Pancreas (tissue), 10 donors: ENCODE data around the gene FRMD4A. TPM values are rescaled to one million over a fixed set of nuclear protein-coding genes. Genes with fewer than 3 reads are reported as not detected.

ENCODE experiments used
- ATAC-seq, 4 donors: fragments of 200-7000 bp; cut with Tn5 transposase; one replicate each; pipeline versions ENCODE4 v1.8.0 to v1.9.1; 2020; ENCODE audit warnings: mild to moderate bottlenecking in 4 of 4, moderate library complexity in 4 of 4
- DNase-seq, 6 donors: peaks; one replicate each; pipeline ENCODE4 v3.0.0-alpha.2; 2020
- FAIRE-seq: peaks from 2 replicates; lab custom pipeline; 2012; peaks lifted over from hg19 to GRCh38; lab: Jason Lieb, UNC
- H3K27ac ChIP-seq, 4 donors: fragments of 200-600 bp; sonication (generic); 1 replicate in 3 of 4; 2 replicates in 1 of 4; pipeline versions ENCODE4 v1.5.0 to v1.8.0; 2020
- H3K27me3 ChIP-seq, 4 donors: fragments of 200-600 bp; one replicate each; pipeline ENCODE4 v1.8.0; 2021
- H3K36me3 ChIP-seq, 3 donors: fragments of 200-600 bp; sonication (generic) in 1 of 3; one replicate each; pipeline versions ENCODE4 v1.5.0 to v1.8.0; 2020 to 2021
- H3K4me1 ChIP-seq, 3 donors: fragments of 200-600 bp; one replicate each; pipeline ENCODE4 v1.8.0; 2021
- H3K4me3 ChIP-seq, 4 donors: fragments of 200-600 bp; sonication (generic) in 2 of 4; one replicate each; pipeline versions ENCODE4 v1.5.0 to v1.8.0; 2020 to 2021
- H3K9me3 ChIP-seq, 4 donors: fragments of 200-600 bp; one replicate each; pipeline ENCODE4 v1.8.0; 2021
- WGBS, 2 donors: extraction: QIAGEN DNeasy Blood & Tissue Kit; methylation state at CpG; one replicate each; pipeline ENCODE4 v1.1.7; 2013; 5-methylcytosine and 5-hydroxymethylcytosine counted together
- intact Hi-C, 3 donors: fragments of 100-400 bp; cut with DNase I; formaldehyde crosslinking; loops; one replicate each; pipeline versions ENCODE4 v1.11.1 to v1.14.2; 2022
- polyA plus RNA-seq, 2 donors: library from polyadenylated mRNA; stranded (reverse); fragments of 200-250 nt; gene quantifications; one replicate each; pipeline ENCODE4 v1.2.3, GENCODE V29; 2013
- total RNA-seq, 6 donors: library from RNA; stranded (reverse); fragmentation: NEBNext Ultra II Directional in 4 of 6; extraction: Animal tissue kit (Norgen Biotek cat#: 25700) in 4 of 6; gene quantifications; one replicate each; pipeline versions ENCODE4 v1.2.1 to v1.2.4, GENCODE V29; 2021 to 2023
- TF ChIP-seq, protein P1 (sequence below), 4 donors: fragments of 200-600 bp; sonication (generic) in 3 of 4; IDR thresholded peaks; one replicate each; pipeline versions ENCODE4 v1.5.0 to v1.8.0; 2021; ENCODE audit warnings: antibody characterized with exemption in 4 of 4
- donor health status: healthy with polysubstance abuse.
- donor health status: DM: no; HTN: no; CAD: no; lungs with moderate emphysema.
- donor health status: DM: no; HTN: no; CAD: no.
- donor health status: control.
- donor health status: control.
- donor health status: Bipolar disorder and iron deficiency.
- donor health status: DM: yes; HTN: yes; CAD: no.
- donor health status: DM: no; HTN: no; CAD: no.
- donor health status: DM: no; HTN: no; CAD: no.
- donor health status: DM: yes; HTN: yes; CAD: no.

The FRMD4A gene
- total and polyA plus RNA-seq, 8 donors, result 13.5 to 27.5 (median 18.7) TPM

DNA sequence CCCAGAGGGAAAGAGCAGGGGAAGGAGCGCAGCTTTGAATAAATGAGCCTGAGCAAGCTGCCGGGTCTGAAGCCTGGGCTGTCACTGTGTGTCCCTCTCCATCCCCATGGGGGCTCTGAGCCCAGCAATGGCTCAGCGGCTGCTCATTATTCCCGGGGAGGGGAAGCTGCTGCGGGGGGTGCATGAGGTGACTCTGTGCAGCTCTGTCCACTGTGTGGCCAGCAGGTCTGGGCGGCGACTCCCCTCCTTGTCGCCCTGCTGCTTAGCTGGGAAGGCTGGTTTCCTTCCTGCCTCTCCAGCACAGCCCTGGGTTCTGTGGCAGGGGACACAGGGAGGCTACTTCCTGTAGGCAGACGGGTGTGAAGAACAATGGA lies 509.8 kb downstream of the FRMD4A start:
- H3K27ac ChIP-seq, result no peak overlapping the region
- no peak for FAIRE-seq
- no peak for ATAC-seq
- no peaks in the 10 kb centered on the region for H3K27me3 ChIP-seq
- H3K9me3 ChIP-seq, result no peaks in the 10 kb centered on the region
- intact Hi-C loops, result no loop called here
- 76 to 81% methylated on average over 9 of the region's 9 CpGs for WGBS, 2 donors
- no peak overlapping the region for H3K4me3 ChIP-seq
- no peak for DNase-seq
- TF ChIP-seq, protein P1, sequence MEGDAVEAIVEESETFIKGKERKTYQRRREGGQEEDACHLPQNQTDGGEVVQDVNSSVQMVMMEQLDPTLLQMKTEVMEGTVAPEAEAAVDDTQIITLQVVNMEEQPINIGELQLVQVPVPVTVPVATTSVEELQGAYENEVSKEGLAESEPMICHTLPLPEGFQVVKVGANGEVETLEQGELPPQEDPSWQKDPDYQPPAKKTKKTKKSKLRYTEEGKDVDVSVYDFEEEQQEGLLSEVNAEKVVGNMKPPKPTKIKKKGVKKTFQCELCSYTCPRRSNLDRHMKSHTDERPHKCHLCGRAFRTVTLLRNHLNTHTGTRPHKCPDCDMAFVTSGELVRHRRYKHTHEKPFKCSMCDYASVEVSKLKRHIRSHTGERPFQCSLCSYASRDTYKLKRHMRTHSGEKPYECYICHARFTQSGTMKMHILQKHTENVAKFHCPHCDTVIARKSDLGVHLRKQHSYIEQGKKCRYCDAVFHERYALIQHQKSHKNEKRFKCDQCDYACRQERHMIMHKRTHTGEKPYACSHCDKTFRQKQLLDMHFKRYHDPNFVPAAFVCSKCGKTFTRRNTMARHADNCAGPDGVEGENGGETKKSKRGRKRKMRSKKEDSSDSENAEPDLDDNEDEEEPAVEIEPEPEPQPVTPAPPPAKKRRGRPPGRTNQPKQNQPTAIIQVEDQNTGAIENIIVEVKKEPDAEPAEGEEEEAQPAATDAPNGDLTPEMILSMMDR (IDR thresholded peaks at IDR 0.05), result no peak
- H3K4me1 ChIP-seq, result no peaks in the 10 kb centered on the region
- H3K36me3 ChIP-seq, result no peaks in the 10 kb centered on the region

DNA sequence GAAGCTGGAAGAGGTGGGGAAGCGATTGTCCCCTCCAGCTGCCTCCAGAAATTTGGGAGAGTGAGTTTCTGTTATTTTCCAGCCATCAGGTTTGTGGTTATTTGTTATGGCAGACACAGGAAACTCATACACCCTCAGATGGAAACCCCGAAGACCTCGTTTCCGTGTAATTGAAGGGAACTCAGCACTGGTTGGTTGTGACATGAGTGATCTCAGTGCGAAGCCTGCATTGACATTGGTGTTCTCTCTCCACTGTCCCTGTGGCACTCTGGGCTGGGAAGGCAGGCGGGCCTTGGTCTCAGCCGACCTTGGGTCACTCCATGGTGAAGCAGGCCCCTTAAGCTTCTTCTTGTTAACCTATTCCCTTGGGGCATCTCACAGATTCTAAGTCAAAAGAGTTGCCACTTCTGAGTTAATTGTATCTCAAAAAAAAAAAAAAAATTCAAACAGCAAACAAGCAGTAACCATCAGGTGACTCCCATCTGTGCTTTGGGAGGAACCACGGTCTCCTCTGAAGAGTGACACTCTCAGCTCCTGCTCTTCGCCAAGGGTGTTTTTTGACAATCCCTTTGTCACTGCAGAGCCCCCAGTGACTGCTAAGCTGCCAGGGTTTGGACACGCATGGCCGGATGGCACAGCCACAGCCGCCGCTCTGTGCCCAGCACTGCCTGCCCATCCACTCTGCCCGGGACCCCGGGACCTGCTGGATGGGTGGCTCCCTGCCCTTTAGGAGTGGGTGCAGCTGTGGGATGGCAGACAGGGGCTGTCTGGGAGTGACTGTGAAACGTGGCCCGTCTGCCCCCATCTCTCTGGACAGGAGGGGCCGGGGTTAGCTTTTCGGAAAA lies 510.4 kb downstream of the FRMD4A start:
- WGBS, 2 donors, result 89 to 92% methylated on average over 19 of the region's 19 CpGs
- H3K27me3 ChIP-seq, result no peaks in the 10 kb centered on the region
- no peaks in the 10 kb centered on the region for H3K36me3 ChIP-seq
- intact Hi-C loops, result no loop called here
- ATAC-seq (no peak), DNase-seq (no peak), FAIRE-seq (no peak)
- no peak overlapping the region for H3K27ac ChIP-seq
- TF ChIP-seq, protein P1 (IDR thresholded peaks at IDR 0.05), result no peak
- no peak overlapping the region for H3K4me3 ChIP-seq
- no peaks in the 10 kb centered on the region for H3K9me3 ChIP-seq
- H3K4me1 ChIP-seq, result no peaks in the 10 kb centered on the region

DNA sequence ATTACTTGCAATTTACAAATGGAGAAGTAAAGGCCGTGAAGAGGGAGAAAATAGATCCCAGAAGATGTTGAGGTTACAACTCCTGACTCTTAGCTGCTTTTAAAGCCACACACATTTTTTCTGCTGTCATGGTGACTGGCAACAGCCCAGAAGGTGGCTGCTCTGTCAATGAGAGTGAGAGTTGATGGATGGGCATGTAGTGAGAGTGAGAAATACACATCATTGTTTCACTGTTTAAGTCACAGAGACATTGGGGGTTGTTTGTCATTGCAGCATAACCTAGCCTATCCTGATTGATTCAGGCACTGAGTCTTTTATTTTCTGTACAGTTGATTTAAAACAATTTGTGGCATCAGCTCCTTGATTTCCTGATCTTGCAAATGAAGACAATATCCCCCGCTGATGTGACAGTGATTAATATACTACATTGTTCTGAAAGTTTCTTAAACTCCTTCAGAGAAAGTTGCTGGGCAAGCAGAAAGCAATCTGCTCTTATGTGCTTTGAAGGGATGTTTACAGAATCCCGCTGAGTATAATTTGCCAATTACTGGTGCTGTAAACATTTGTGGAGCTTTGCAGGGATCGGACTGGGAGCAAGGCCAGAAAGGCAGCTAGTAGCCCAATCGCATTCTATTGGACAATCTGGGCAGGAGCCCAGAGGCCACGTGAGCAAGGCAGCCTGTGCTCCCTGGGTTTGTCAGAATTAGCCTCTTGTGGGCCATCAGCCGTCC lies 514.4 kb downstream of the FRMD4A start:
- no peaks in the 10 kb centered on the region for H3K9me3 ChIP-seq
- no peaks in the 10 kb centered on the region for H3K27me3 ChIP-seq
- H3K4me3 ChIP-seq, result no peak overlapping the region
- WGBS, 2 donors, result 28 to 34% methylated on average over 7 of the region's 7 CpGs
- intact Hi-C loops, result no loop called here
- ATAC-seq, result peak in 3 of 4 donors; percentile 52 to 72 (median 70)
- no peaks in the 10 kb centered on the region for H3K4me1 ChIP-seq
- no peak overlapping the region for H3K27ac ChIP-seq
- no peaks in the 10 kb centered on the region for H3K36me3 ChIP-seq
- FAIRE-seq, result no peak
- TF ChIP-seq, protein P1 (IDR thresholded peaks at IDR 0.05), result no peak
- DNase-seq, result peak in 4 of 6 donors; percentile 27 to 57 (median 46)

DNA sequence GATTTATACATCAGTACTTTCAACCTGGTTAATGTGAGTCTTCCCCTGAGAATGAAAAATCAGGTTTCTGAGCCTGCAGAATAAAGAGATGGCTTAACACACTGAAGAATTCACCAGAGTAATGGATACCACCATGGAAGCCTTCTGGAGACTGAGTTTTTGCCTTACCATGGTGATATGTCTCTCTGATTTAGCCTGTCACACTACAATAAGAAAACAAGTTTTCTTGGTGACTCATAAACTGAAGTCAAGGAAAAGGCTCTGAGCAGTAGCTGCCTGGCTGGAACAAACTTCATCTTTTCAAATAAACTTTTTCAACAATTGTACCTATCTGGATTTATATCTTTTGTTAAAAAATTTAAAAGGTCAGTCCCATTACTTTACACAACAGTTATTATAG lies 515.0 kb downstream of the FRMD4A start:
- Histone ChIP-seq H3K9me3 (no peaks in the 10 kb centered on the region), H3K4me3 (no peak overlapping the region), H3K27ac (no peak overlapping the region), H3K4me1 (no peaks in the 10 kb centered on the region), H3K27me3 (no peaks in the 10 kb centered on the region), H3K36me3 (no peaks in the 10 kb centered on the region)
- intact Hi-C loops, result no loop called here
- DNase-seq (no peak), FAIRE-seq (no peak), ATAC-seq (no peak)
- TF ChIP-seq, protein P1 (IDR thresholded peaks at IDR 0.05), result no peak
